ENCODE data around the gene SEMA4A. TPM values are rescaled to one million over a fixed set of nuclear protein-coding genes. Genes with fewer than 3 reads are reported as not detected.

The SEMA4A gene
- polyA plus RNA-seq, 1 of the 3 experiments (the other 2 are of a cell fraction): 1.3 TPM

DNA sequence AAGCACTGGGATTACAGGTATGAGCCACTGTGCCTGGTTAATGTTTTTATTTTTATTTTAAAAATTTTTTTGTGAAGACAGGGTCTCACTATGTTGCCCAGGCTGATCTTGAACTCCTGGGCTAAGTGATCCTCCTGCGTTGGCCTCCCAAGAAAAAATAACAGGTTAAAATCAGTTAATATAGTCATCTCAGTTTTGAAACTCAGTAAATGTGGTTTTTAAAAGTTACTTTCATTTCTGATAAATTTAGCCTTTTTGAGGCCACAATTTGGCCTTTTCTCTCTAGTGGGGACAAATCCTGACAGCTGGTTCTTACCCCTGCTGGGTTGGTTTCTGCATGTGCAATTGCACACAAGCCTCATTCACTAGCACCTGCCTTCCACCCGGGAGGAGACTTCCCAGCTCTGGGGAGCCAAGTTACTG, 72.7 kb downstream of the SEMA4A start:
- H2AFZ ChIP-seq (ENCODE audit: low read depth): no peak overlapping the region
- TF ChIP-seq MXI1 (IDR thresholded peaks at IDR 0.05; ENCODE audit: low read depth, low read length) (no peak), RXRA (IDR thresholded peaks at IDR 0.05; ENCODE audit: borderline replicate concordance, low read depth) (no peak), TEAD4 (IDR thresholded peaks at IDR 0.05; ENCODE audit: borderline replicate concordance, insufficient read depth) (no peak), FOSL2 (IDR thresholded peaks at IDR 0.05; ENCODE audit: borderline replicate concordance, low read depth) (no peak), EP300 (IDR thresholded peaks at IDR 0.05; ENCODE audit: borderline replicate concordance in 1 of 2, low read depth in 1 of 2, low read length in 1 of 2) (no peak), JUND (IDR thresholded peaks at IDR 0.05) (no peak), SMC3 (IDR thresholded peaks at IDR 0.05; ENCODE audit: low read depth, low read length) (no peak), MEF2A (IDR thresholded peaks at IDR 0.05; ENCODE audit: borderline replicate concordance, low read depth) (no peak), FOXM1 (IDR thresholded peaks at IDR 0.05; ENCODE audit: low read depth) (no peak), EZH2phosphoT487 (IDR thresholded peaks at IDR 0.05; ENCODE audit: borderline replicate concordance, low read depth) (no peak), RFX5 (IDR thresholded peaks at IDR 0.05; ENCODE audit: low read length) (no peak), ELF1 (IDR thresholded peaks at IDR 0.05) (no peak), FOXJ3 (CRISPR knock-in tag; IDR thresholded peaks at IDR 0.05) (no peak), TAF1 (IDR thresholded peaks at IDR 0.05; ENCODE audit: borderline replicate concordance, low read depth, low read length) (no peak), NFIC (IDR thresholded peaks at IDR 0.05; ENCODE audit: borderline replicate concordance) (no peak), SIN3A (IDR thresholded peaks at IDR 0.05; ENCODE audit: borderline replicate concordance, low read depth, low read length) (no peak)
- TF ChIP-seq, protein P1, sequence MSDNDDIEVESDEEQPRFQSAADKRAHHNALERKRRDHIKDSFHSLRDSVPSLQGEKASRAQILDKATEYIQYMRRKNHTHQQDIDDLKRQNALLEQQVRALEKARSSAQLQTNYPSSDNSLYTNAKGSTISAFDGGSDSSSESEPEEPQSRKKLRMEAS (IDR thresholded peaks at IDR 0.05; ENCODE audit: low read depth): no peak
- TF ChIP-seq, protein P2, sequence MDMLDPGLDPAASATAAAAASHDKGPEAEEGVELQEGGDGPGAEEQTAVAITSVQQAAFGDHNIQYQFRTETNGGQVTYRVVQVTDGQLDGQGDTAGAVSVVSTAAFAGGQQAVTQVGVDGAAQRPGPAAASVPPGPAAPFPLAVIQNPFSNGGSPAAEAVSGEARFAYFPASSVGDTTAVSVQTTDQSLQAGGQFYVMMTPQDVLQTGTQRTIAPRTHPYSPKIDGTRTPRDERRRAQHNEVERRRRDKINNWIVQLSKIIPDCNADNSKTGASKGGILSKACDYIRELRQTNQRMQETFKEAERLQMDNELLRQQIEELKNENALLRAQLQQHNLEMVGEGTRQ (IDR thresholded peaks at IDR 0.05; ENCODE audit: borderline replicate concordance, low read depth, low read length): no peak
- TF ChIP-seq, protein P3, sequence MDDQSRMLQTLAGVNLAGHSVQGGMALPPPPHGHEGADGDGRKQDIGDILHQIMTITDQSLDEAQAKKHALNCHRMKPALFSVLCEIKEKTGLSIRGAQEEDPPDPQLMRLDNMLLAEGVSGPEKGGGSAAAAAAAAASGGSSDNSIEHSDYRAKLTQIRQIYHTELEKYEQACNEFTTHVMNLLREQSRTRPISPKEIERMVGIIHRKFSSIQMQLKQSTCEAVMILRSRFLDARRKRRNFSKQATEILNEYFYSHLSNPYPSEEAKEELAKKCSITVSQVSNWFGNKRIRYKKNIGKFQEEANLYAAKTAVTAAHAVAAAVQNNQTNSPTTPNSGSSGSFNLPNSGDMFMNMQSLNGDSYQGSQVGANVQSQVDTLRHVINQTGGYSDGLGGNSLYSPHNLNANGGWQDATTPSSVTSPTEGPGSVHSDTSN (IDR thresholded peaks at IDR 0.05): no peak
- POLR2A ChIA-PET: interaction anchor here (0.6 to 1.5 kb wide), 2 partner anchors 13 to 56 kb away, joined by 3 to 7 read pairs; partner anchors contain the start of genes PMF1 and SMG5

More for the DNA sequence above, 72.7 kb downstream of the SEMA4A start:
- Histone ChIP-seq H3K79me2 (ENCODE audit: insufficient read depth) (peaks cover 13% of the 10 kb centered on the region), H3K36me3 (replicated peaks in 1 of 2; ENCODE audit: control insufficient read depth in 1 of 2, insufficient read depth in 2 of 2, low read length in 1 of 2) (peaks cover 4 to 20% of the 10 kb centered on the region in 2 experiments), H3K9me3 (no peaks in the 10 kb centered on the region), H3K9me2 (no peaks in the 10 kb centered on the region), H3K4me3 (ENCODE audit: low read depth in 2 of 2, low read length in 1 of 2) (no peak overlapping the region), H3K27me3 (ENCODE audit: insufficient read depth) (no peaks in the 10 kb centered on the region), H3F3A (replicated peaks; ENCODE audit: insufficient read depth) (peaks cover 24% of the 10 kb centered on the region), H3K4me2 (no peak overlapping the region), H4K20me1 (ENCODE audit: insufficient read depth) (no peaks in the 10 kb centered on the region), H3K4me1 (ENCODE audit: control insufficient read depth in 1 of 2, insufficient read depth in 2 of 2, low read depth in 1 of 2, low read length in 1 of 2) (no peaks in the 10 kb centered on the region; a peak in 1 of 4 replicates), H3K27ac (ENCODE audit: low read depth in 2 of 2, low read length in 1 of 2) (no peak overlapping the region), H3K9ac (no peak overlapping the region)
- no peak for DNase-seq
- CTCF ChIA-PET: interaction anchor here (0.8 to 7.1 kb wide), 29 partner anchors 9 to 288 kb away, joined by 3 to 121 read pairs (median 7); partner anchors contain the start of genes LMNA, PAQR6, PMF1 and SLC25A44
- 59% methylated on average over 2 of the region's 2 CpGs for WGBS (ENCODE audit: low lambda C conversion rate)
